WTC11 (cell line): ENCODE data around the gene TRMO.

Source experiments
- CTCF ChIP-seq: fragments of 200-600 bp; IDR thresholded peaks from 2 replicates; pipeline ENCODE4 v1.8.0; 2022; ENCODE audit warnings: antibody characterized with exemption
- TEAD4 ChIP-seq: sonication (generic); formaldehyde crosslinking; IDR thresholded peaks from 2 replicates; pipeline ENCODE4 v1.8.0; 2022; ENCODE audit warnings: mild to moderate bottlenecking, missing genetic modification reagents
- ZBTB43 ChIP-seq: sonication (generic); formaldehyde crosslinking; IDR thresholded peaks from 2 replicates; pipeline ENCODE4 v1.8.1; 2023; ENCODE audit warnings: mild to moderate bottlenecking, missing genetic modification reagents

GRCh38 chr9:97925497-97926334 lies 3.4 kb upstream of the TRMO start:
- TF ChIP-seq TEAD4 (CRISPR knock-in tag), result no peak
- TF ChIP-seq ZBTB43 (CRISPR knock-in tag), result no peak
- no peak for TF ChIP-seq CTCF
